ENCODE data around the gene CCDC159.

DNA sequence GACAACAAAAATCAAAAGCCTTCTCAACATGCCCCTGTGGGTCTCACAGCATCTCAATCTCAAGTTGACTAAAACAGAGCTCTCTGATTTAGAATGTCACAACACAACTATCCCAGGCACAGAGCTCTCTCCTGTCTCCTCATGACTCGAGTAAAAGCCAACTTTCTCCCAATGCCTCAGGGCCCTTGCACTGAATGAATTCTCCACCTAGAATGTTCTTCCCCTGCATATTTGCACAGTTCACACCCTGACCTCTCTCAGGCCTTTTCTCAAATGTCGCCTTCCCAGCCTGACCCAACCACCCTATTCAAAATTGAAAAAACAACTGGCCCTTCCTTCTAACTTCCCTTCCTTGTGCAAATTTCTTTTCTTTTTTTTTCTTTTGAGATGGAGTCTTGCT lies 24.4 kb downstream of the CCDC159 start:
- TF ChIP-seq, protein P1, sequence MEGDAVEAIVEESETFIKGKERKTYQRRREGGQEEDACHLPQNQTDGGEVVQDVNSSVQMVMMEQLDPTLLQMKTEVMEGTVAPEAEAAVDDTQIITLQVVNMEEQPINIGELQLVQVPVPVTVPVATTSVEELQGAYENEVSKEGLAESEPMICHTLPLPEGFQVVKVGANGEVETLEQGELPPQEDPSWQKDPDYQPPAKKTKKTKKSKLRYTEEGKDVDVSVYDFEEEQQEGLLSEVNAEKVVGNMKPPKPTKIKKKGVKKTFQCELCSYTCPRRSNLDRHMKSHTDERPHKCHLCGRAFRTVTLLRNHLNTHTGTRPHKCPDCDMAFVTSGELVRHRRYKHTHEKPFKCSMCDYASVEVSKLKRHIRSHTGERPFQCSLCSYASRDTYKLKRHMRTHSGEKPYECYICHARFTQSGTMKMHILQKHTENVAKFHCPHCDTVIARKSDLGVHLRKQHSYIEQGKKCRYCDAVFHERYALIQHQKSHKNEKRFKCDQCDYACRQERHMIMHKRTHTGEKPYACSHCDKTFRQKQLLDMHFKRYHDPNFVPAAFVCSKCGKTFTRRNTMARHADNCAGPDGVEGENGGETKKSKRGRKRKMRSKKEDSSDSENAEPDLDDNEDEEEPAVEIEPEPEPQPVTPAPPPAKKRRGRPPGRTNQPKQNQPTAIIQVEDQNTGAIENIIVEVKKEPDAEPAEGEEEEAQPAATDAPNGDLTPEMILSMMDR (conservative IDR thresholded peaks at IDR 0.05) = no peak
- TF ChIP-seq EZH2 (IDR thresholded peaks at IDR 0.05; ENCODE audit: low read depth) = no peak
